Panc1 (cell line): ENCODE data around the gene ZFP36L2. TPM values are rescaled to one million over a fixed set of nuclear protein-coding genes. Genes with fewer than 3 reads are reported as not detected.

ENCODE experiments used
- ATAC-seq: fragments of 200-7000 bp; cut with Tn5 transposase; 2 replicates; pipeline ENCODE4 v1.9.1; 2020; ENCODE audit warnings: mild to moderate bottlenecking, moderate library complexity
- BruUV-seq: library from RNA; stranded (reverse); fragments of 400-500 nt; replicated peaks from 2 replicates; lab custom pipeline; 2021; lab: Mats Ljungman, UMichigan
- CTCF ChIA-PET: fragments of 300-600 bp; sonication (Branson Sonifier 250); formaldehyde crosslinking; loops from one replicate; lab custom pipeline; 2022; ENCODE audit warnings: antibody characterized with exemption; lab: Charles Lee
- POLR2A ChIA-PET: fragments of 300-600 bp; sonication (Branson Sonifier 250); formaldehyde crosslinking; loops from one replicate; lab custom pipeline; 2022; ENCODE audit warnings: antibody characterized with exemption; lab: Charles Lee
- DNase-seq: peaks from one replicate; pipeline ENCODE4 v3.0.0-alpha.2; 2010; ENCODE audit warnings: low read depth, low spot score
- H3K27ac ChIP-seq: 2 replicates; pipeline ENCODE4 v1.5.1; 2011; ENCODE audit warnings: mild to moderate bottlenecking, low read length, inconsistent platforms
- H3K27me3 ChIP-seq: fragments of 200-500 bp; sonication (Bioruptor generic); 2 replicates; pipeline ENCODE4 v1.6.0; 2014; ENCODE audit warnings: low read length, inconsistent platforms; ENCODE audit not compliant: control insufficient read depth, insufficient read depth
- H3K36me3 ChIP-seq: fragments of 200-500 bp; sonication (Bioruptor generic); 2 replicates; pipeline ENCODE4 v1.5.1; 2014; ENCODE audit warnings: inconsistent platforms, mild to moderate bottlenecking, low read length, moderate library complexity; ENCODE audit not compliant: control insufficient read depth, insufficient read depth
- H3K4me1 ChIP-seq: 2 replicates; pipeline ENCODE4 v1.5.1; 2011; ENCODE audit warnings: inconsistent platforms, mild to moderate bottlenecking, low read length, moderate library complexity; ENCODE audit not compliant: control insufficient read depth, insufficient read depth
- H3K4me3 ChIP-seq, 2 experiments: 2 replicates each; pipeline ENCODE4 v1.5.1; 2011 to 2012; ENCODE audit warnings: low read depth in 2 of 2, low read length in 2 of 2, mild to moderate bottlenecking in 2 of 2, inconsistent platforms in 1 of 2, moderate library complexity in 1 of 2
- H3K9me3 ChIP-seq: fragments of 200-500 bp; sonication (Bioruptor generic); 2 replicates; pipeline ENCODE4 v1.5.1; 2014; ENCODE audit warnings: low read depth, mild to moderate bottlenecking, inconsistent platforms, low read length, moderate library complexity; ENCODE audit not compliant: control insufficient read depth, insufficient read depth
- POLR2AphosphoS5 ChIP-seq: IDR thresholded peaks from 2 replicates; pipeline ENCODE4 v1.6.1; 2012; ENCODE audit warnings: mild to moderate bottlenecking, low read depth, low read length, moderate library complexity
- SIN3A ChIP-seq: IDR thresholded peaks from 2 replicates; pipeline ENCODE4 v1.6.1; 2012; ENCODE audit warnings: low read depth, mild to moderate bottlenecking, low read length, moderate library complexity, borderline replicate concordance; ENCODE audit not compliant: insufficient read depth
- TCF7L2 ChIP-seq: IDR thresholded peaks from 2 replicates; pipeline ENCODE4 v1.6.1; 2011; ENCODE audit warnings: mild to moderate bottlenecking, low read depth, low read length, inconsistent platforms
- in situ Hi-C: cut with HindIII; loops from 2 replicates; pipeline ENCODE4 v1.10.0; 2016; ENCODE audit warnings: low sequenced_read_pairs, low pct_unique_long_range_greater_than_20kb
- intact Hi-C: fragments of 100-400 bp; cut with micrococcal nuclease; formaldehyde crosslinking; loops from one replicate; pipeline ENCODE4 v1.10.0; 2022; ENCODE audit not compliant: unreplicated experiment
- total RNA-seq: library from RNA; stranded (reverse); gene quantifications from one replicate; pipeline ENCODE4 v1.2.1, GENCODE V29; 2021; ENCODE audit not compliant: unreplicated experiment
- TF ChIP-seq, protein P1 (sequence below): fragments of 450-650 bp; IDR thresholded peaks from 2 replicates; pipeline ENCODE4 v1.5.1; 2017; ENCODE audit warnings: mild to moderate bottlenecking
- TF ChIP-seq, protein P2 (sequence below), 2 experiments: IDR thresholded peaks; 2 replicates each; pipeline ENCODE4 v1.6.1; 2011 to 2012; ENCODE audit warnings: low read depth in 2 of 2, control low read depth in 1 of 2, low read length in 1 of 2, mild to moderate bottlenecking in 1 of 2, moderate library complexity in 1 of 2; ENCODE audit not compliant: insufficient read depth in 1 of 2

ZFP36L2 gene
- total RNA-seq, 1 experiment from 2014 or later = 46.3 TPM

DNA sequence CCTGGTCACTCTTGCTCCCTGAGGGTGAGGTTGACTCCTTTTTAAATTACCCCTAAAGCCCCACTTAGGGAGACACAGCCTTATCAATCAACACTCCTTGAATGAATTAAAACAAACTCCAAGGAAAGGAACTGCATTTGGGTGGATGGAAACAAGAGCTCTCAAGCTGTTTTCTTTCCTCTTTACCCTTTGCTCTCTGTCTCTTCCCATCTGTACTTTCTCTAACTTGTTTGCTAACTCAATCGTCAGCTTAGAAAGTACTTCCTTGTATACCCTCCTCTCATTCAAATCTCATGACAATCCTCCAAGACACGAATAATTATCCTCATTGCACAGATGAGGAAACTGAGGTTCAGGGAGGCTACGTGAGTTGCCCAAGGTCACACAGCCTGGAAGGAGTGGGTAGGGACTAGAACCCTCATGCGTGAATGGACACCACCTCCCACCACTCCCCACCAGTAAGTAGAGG, 32.7 kb downstream of the ZFP36L2 start:
- DNase-seq (no peak), ATAC-seq (no peak)
- Histone ChIP-seq H3K9me3 (no peaks in the 10 kb centered on the region), H3K36me3 (no peaks in the 10 kb centered on the region), H3K27me3 (no peaks in the 10 kb centered on the region), H3K4me3 (no peak overlapping the region), H3K27ac (no peak overlapping the region; the same call in 1 of the 2 replicates), H3K4me1 (peaks cover 5% of the 10 kb centered on the region; the same call in 1 of the 2 replicates)
- TF ChIP-seq TCF7L2 (no peak), POLR2AphosphoS5 (no peak), SIN3A (no peak)
- TF ChIP-seq, protein P1, sequence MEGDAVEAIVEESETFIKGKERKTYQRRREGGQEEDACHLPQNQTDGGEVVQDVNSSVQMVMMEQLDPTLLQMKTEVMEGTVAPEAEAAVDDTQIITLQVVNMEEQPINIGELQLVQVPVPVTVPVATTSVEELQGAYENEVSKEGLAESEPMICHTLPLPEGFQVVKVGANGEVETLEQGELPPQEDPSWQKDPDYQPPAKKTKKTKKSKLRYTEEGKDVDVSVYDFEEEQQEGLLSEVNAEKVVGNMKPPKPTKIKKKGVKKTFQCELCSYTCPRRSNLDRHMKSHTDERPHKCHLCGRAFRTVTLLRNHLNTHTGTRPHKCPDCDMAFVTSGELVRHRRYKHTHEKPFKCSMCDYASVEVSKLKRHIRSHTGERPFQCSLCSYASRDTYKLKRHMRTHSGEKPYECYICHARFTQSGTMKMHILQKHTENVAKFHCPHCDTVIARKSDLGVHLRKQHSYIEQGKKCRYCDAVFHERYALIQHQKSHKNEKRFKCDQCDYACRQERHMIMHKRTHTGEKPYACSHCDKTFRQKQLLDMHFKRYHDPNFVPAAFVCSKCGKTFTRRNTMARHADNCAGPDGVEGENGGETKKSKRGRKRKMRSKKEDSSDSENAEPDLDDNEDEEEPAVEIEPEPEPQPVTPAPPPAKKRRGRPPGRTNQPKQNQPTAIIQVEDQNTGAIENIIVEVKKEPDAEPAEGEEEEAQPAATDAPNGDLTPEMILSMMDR = no peak
- TF ChIP-seq, protein P2, sequence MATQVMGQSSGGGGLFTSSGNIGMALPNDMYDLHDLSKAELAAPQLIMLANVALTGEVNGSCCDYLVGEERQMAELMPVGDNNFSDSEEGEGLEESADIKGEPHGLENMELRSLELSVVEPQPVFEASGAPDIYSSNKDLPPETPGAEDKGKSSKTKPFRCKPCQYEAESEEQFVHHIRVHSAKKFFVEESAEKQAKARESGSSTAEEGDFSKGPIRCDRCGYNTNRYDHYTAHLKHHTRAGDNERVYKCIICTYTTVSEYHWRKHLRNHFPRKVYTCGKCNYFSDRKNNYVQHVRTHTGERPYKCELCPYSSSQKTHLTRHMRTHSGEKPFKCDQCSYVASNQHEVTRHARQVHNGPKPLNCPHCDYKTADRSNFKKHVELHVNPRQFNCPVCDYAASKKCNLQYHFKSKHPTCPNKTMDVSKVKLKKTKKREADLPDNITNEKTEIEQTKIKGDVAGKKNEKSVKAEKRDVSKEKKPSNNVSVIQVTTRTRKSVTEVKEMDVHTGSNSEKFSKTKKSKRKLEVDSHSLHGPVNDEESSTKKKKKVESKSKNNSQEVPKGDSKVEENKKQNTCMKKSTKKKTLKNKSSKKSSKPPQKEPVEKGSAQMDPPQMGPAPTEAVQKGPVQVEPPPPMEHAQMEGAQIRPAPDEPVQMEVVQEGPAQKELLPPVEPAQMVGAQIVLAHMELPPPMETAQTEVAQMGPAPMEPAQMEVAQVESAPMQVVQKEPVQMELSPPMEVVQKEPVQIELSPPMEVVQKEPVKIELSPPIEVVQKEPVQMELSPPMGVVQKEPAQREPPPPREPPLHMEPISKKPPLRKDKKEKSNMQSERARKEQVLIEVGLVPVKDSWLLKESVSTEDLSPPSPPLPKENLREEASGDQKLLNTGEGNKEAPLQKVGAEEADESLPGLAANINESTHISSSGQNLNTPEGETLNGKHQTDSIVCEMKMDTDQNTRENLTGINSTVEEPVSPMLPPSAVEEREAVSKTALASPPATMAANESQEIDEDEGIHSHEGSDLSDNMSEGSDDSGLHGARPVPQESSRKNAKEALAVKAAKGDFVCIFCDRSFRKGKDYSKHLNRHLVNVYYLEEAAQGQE (IDR thresholded peaks at IDR 0.05; ENCODE audit: insufficient read depth in 1 of 2, low read depth in 2 of 2, low read length in 1 of 2) = no peak
- in situ Hi-C loops = no loop called here
- intact Hi-C loops = no loop called here
- BruUV-seq = no TSS peak
- POLR2A ChIA-PET = no interaction called here
- CTCF ChIA-PET = no interaction called here

DNA sequence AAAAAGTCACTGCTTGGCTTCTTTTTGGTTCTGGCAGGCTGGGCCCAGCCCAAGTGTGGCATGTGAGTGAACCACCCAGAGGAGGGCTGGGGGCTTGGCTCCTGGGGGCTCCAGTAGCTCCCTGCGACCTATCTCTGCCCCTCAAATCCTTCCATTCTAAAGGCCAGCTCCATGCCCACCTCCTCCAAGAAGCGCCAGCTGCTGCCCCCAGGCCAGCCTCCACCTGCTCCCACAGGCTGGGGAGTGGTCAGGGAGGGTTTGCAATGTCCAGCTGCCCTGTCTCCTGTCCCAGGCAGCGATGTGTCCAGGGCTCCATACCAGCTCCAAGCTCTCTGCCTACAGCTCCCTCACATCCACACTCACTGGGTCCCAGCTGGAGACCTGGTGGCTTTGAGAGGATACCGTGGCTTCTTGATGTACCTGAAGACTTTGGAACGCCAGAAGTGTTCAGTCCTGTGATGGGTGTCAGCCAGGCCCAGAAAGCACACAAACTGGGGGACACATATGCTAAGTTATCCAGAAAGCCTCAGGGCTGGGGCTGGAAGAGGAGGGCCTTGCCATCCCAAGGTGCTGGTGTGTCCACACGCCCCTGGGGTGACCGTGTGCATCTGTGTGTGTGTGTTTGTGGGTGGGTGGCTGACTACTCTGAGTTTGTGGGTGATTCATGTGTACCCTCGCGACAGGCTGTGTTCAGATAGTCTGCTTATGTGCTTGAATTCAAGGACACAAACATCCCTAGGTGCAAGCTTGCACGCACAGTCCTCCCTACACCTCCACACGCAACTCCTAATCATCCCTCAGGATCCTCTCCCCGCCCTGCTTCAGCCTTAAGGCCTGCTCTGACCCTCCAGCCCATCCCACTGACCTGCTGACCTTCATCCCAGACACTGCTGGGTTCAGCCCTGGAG, 33.4 kb downstream of the ZFP36L2 start:
- H3K4me1 ChIP-seq = peaks cover 5% of the 10 kb centered on the region; the same call in 1 of the 2 replicates
- intact Hi-C loops = no loop called here

More for the DNA sequence above, 33.4 kb downstream of the ZFP36L2 start:
- DNase-seq = no peak
- no peaks in the 10 kb centered on the region for H3K9me3 ChIP-seq
- CTCF ChIA-PET = no interaction called here
- TF ChIP-seq, protein P2 (IDR thresholded peaks at IDR 0.05; ENCODE audit: insufficient read depth in 1 of 2, low read depth in 2 of 2, low read length in 1 of 2) = no peak
- no peak for TF ChIP-seq TCF7L2
- TF ChIP-seq POLR2AphosphoS5 = no peak
- no peak overlapping the region for H3K4me3 ChIP-seq
- H3K27ac ChIP-seq = no peak overlapping the region; the same call in 1 of the 2 replicates
- POLR2A ChIA-PET = no interaction called here
- ATAC-seq = no peak
- no peaks in the 10 kb centered on the region for H3K36me3 ChIP-seq
- H3K27me3 ChIP-seq = no peaks in the 10 kb centered on the region
- in situ Hi-C loops = no loop called here
- no TSS peak for BruUV-seq
